HEK293T (cell line): Measurements from ENCODE around the gene SLAMF9.

Experiments
- CTCF ChIA-PET: fragments of 350-600 bp; formaldehyde crosslinking; extraction: SDS; loops from one replicate; lab custom pipeline; 2021; ENCODE audit warnings: antibody characterized with exemption, inconsistent platforms; lab: Yijun Ruan, JAX
- POLR2A ChIA-PET: fragments of 350-600 bp; formaldehyde crosslinking; extraction: SDS; loops from one replicate; lab custom pipeline; 2020; ENCODE audit warnings: antibody characterized with exemption, inconsistent platforms; lab: Yijun Ruan, JAX
- DNase-seq: peaks from one replicate; pipeline ENCODE4 v3.0.0; 2012; ENCODE audit warnings: mixed read lengths; ENCODE audit errors: extremely low spot score
- ARNT ChIP-seq: fragments of 450-650 bp; IDR thresholded peaks from 2 replicates; pipeline ENCODE4 v1.6.1; 2017; ENCODE audit warnings: mild to moderate bottlenecking
- BHLHE40 ChIP-seq: fragments of 450-650 bp; IDR thresholded peaks from 2 replicates; pipeline ENCODE4 v1.6.1; 2016; ENCODE audit warnings: mild to moderate bottlenecking, moderate library complexity, borderline replicate concordance
- CTBP1 ChIP-seq: fragments of 450-650 bp; IDR thresholded peaks from 2 replicates; pipeline ENCODE4 v1.6.1; 2016; ENCODE audit warnings: borderline replicate concordance
- ELF4 ChIP-seq: fragments of 450-650 bp; IDR thresholded peaks from 2 replicates; pipeline ENCODE4 v1.6.1; 2017; ENCODE audit warnings: antibody characterized with exemption
- FOXA1 ChIP-seq: fragments of 450-650 bp; IDR thresholded peaks from 2 replicates; pipeline ENCODE4 v1.6.1; 2016; ENCODE audit warnings: mild to moderate bottlenecking
- FOXK2 ChIP-seq: fragments of 450-650 bp; IDR thresholded peaks from 2 replicates; pipeline ENCODE4 v1.6.1; 2016; ENCODE audit warnings: mild to moderate bottlenecking
- FOXM1 ChIP-seq: fragments of 450-650 bp; IDR thresholded peaks from 2 replicates; pipeline ENCODE4 v1.6.1; 2017; ENCODE audit warnings: mild to moderate bottlenecking, borderline replicate concordance
- HDGF ChIP-seq: fragments of 450-650 bp; IDR thresholded peaks from 2 replicates; pipeline ENCODE4 v1.6.1; 2017; ENCODE audit warnings: antibody characterized with exemption, borderline replicate concordance
- L3MBTL2 ChIP-seq: fragments of 450-650 bp; conservative IDR thresholded peaks from 2 replicates; pipeline ENCODE4 v1.6.1; 2016; ENCODE audit warnings: mild to moderate bottlenecking
- LEF1 ChIP-seq: fragments of 450-650 bp; IDR thresholded peaks from 2 replicates; pipeline ENCODE4 v1.6.1; 2017; ENCODE audit warnings: mild to moderate bottlenecking, borderline replicate concordance
- NFRKB ChIP-seq: fragments of 450-650 bp; IDR thresholded peaks from 2 replicates; pipeline ENCODE4 v1.6.1; 2016; ENCODE audit warnings: mild to moderate bottlenecking, moderate library complexity
- SP1 ChIP-seq: fragments of 450-650 bp; IDR thresholded peaks from 2 replicates; pipeline ENCODE4 v1.6.1; 2017
- SUZ12 ChIP-seq: fragments of 450-650 bp; IDR thresholded peaks from 2 replicates; pipeline ENCODE4 v1.6.1; 2016; ENCODE audit warnings: mild to moderate bottlenecking
- TARDBP ChIP-seq: fragments of 450-650 bp; IDR thresholded peaks from 2 replicates; pipeline ENCODE4 v1.6.1; 2016
- ZNF384 ChIP-seq: fragments of 450-650 bp; IDR thresholded peaks from 2 replicates; pipeline ENCODE4 v1.6.1; 2016
- TF ChIP-seq, protein P1 (sequence below): fragments of 450-650 bp; IDR thresholded peaks from 2 replicates; pipeline ENCODE4 v1.6.1; 2016

The SLAMF9 gene

DNA sequence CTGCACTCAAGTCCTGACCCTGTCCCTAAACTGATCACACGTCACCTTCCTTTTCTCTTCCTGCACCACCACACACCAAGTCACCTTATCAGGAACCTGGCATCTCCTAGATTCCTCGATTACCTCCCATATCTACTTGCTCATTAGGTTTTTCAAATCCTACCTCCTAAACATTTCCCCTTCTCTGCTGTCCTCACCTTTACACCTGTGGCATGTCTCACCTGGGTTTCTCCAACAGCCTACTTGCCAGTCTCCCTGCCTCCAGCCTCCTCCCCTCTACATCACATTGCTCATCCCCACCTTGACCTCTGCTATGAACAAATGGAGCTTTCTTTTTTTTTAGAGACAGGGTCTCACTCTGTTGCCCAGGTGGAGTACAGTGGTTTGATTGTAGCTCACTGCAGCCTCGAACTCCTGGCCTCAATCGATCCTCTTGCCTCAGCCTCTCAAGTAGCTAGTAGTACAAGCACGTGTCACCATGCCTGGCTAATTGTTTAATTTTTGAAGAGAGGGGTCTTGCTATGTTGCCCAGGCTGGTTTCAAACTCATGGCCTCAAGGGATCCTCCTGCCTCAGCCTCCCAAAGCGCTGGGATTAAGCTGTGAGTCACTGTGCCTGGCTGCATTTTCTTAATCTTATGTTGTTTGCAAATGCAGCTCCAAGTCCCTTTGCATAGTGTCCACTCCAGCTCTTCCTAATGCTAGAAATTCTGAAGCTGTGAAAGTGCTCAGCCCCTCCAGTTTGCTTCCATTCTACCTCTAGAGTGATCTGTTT lies 14.9 kb downstream of the SLAMF9 start:
- ChIA-PET POLR2A (interaction anchor here (1.0 to 1.8 kb wide), 2 partner anchors 14 to 92 kb away, joined by 3 to 7 read pairs; partner anchors contain the start of gene TAGLN2), CTCF (interaction anchor here (0.6 to 9.6 kb wide), 4 partner anchors 23 to 140 kb away, joined by 3 to 60 read pairs (median 4); no protein-coding TSS in a partner anchor)
- no peak for TF ChIP-seq SUZ12
- TF ChIP-seq TARDBP = no peak
- TF ChIP-seq ARNT = no peak
- no peak for TF ChIP-seq NFRKB
- no peak for TF ChIP-seq ZNF384
- no peak for TF ChIP-seq FOXA1
- no peak for TF ChIP-seq HDGF
- no peak for TF ChIP-seq CTBP1
- no peak for TF ChIP-seq FOXM1
- TF ChIP-seq, protein P1, sequence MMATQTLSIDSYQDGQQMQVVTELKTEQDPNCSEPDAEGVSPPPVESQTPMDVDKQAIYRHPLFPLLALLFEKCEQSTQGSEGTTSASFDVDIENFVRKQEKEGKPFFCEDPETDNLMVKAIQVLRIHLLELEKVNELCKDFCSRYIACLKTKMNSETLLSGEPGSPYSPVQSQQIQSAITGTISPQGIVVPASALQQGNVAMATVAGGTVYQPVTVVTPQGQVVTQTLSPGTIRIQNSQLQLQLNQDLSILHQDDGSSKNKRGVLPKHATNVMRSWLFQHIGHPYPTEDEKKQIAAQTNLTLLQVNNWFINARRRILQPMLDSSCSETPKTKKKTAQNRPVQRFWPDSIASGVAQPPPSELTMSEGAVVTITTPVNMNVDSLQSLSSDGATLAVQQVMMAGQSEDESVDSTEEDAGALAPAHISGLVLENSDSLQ = no peak
- TF ChIP-seq FOXK2 = no peak
- TF ChIP-seq BHLHE40 = no peak
- no peak for TF ChIP-seq L3MBTL2
- TF ChIP-seq ELF4 = no peak
- TF ChIP-seq SP1 = no peak
- DNase-seq = no peak

DNA sequence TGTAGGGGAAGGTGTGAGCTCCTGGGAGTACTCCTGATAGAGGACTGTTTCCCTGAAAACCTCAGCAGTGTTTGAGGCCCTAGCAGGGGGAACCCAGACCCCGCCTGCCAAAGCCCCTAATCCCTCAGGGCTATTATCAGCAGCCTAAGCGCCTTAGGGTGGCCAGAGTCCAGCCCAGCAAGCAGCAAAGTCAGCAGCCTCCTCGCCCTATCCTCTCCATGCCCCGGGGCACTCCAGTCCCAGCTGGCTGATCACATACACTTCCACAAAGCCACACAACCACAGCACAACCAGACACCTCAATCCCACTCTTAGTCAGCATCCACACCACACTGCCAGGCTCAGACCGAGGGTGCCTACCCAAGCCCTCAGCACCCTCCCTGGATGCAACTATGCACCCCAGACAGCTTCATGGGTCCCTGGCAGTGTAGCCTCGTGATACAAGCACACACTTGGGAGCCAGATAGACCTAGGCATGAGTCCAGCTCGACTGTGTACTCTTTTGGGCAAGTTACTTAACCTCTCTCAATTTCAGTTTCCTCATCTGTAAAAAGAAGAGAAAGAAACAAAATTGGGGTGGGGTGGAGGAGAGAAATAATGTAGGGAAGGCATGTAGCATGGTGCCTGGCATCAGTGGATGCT lies 15.7 kb downstream of the SLAMF9 start:
- DNase-seq = no peak
- no peak for TF ChIP-seq SUZ12
- no peak for TF ChIP-seq FOXA1
- no peak for TF ChIP-seq CTBP1
- no peak for TF ChIP-seq SP1
- TF ChIP-seq NFRKB = no peak
- ChIA-PET POLR2A (interaction anchor here (1.0 to 1.8 kb wide), 2 partner anchors 13 to 92 kb away, joined by 3 to 7 read pairs; partner anchors contain the start of gene TAGLN2), CTCF (interaction anchor here (0.6 to 9.6 kb wide), 4 partner anchors 44 to 139 kb away, joined by 3 to 60 read pairs (median 4); no protein-coding TSS in a partner anchor)

DNA sequence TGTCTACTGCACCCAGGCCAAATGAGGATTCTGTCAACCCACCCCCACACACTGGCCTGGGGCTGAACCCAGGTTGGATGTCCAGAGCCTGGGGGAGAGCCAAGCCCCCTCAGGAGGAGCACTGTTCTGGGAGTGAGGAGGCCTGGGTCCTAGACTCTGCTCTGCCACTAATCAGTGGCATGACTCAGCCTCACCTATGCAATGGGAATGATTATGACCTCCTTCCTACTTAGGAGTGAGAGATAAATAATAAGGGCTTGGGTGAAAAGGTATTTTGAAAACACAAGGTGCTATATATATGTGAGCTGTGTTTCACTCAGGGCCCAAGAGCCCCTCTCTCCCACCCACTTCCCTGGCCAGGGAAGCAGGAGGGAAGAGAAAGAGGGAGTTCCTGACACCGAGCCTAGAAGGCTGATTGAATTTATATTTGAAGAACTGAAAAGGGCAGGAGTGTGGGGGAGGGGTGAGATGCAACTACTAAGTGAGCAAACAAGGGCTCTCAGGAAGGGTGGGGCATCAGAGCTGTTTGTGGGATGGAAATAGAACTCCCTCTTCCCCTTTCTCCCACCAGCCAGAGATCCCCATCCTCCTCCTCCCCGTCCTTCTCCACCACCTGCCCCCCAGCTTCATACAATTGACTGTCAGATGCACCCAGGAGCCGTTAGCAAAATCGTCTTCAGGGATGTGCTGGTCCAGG lies 16.8 kb downstream of the SLAMF9 start:
- ChIA-PET CTCF (interaction anchor here (9.6 kb wide), 1 partner anchor 69 kb away, joined by 60 read pairs; no protein-coding TSS in a partner anchor), POLR2A (no interaction called here)
- DNase-seq = no peak
- no peak for TF ChIP-seq SUZ12
- no peak for TF ChIP-seq ARNT
- TF ChIP-seq TARDBP = no peak
- no peak for TF ChIP-seq SP1
- TF ChIP-seq CTBP1 = no peak
- TF ChIP-seq LEF1 = no peak
- no peak for TF ChIP-seq HDGF
- no peak for TF ChIP-seq L3MBTL2
- no peak for TF ChIP-seq ZNF384
- no peak for TF ChIP-seq FOXA1
- TF ChIP-seq ELF4 = no peak
- TF ChIP-seq, protein P1 = no peak
- no peak for TF ChIP-seq FOXK2
- no peak for TF ChIP-seq NFRKB
- TF ChIP-seq BHLHE40 = no peak
- no peak for TF ChIP-seq FOXM1

DNA sequence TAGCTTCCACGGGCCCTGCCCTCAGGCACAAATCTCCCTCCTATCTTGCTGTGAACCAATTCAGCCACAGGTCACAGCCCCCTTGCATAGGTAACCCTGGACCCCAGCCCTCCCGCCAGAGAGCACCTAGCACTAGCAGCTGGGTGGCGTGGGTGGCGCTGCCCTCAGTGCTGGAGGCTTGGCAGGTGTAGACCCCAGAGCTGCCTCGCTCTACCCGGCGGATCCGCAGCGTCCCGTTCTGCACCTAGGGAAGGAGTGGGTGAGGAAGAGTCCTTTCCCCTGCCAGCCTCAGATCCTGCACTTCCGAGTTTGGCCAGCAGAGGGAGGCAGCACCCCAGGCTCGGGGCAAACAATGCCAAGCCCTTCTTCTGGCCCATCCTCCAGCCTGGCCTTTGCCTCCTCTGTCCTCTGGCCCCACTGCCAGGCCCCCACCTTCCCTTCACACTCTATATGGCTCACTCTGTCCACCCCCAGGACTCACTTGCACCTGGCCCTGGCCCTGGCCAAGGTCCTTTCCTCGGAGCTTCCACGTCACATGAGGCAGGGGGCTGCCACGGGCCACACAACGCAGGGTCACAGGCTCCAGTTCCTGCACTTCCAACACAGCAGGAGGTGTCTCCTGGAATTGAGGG lies 17.6 kb downstream of the SLAMF9 start:
- CTCF ChIA-PET = interaction anchor here (1.1 to 9.6 kb wide), 2 partner anchors 70 to 83 kb away, joined by 3 to 60 read pairs; no protein-coding TSS in a partner anchor
- POLR2A ChIA-PET = no interaction called here

More for the DNA sequence above, 17.6 kb downstream of the SLAMF9 start:
- TF ChIP-seq HDGF = no peak
- no peak for TF ChIP-seq LEF1
- TF ChIP-seq ARNT = no peak
- TF ChIP-seq ELF4 = no peak
- TF ChIP-seq TARDBP = no peak
- TF ChIP-seq BHLHE40 = no peak
- TF ChIP-seq ZNF384 = no peak
- TF ChIP-seq SP1 = no peak
- no peak for TF ChIP-seq NFRKB
- no peak for TF ChIP-seq FOXK2
- no peak for TF ChIP-seq FOXM1
- no peak for TF ChIP-seq CTBP1
- no peak for TF ChIP-seq SUZ12
- TF ChIP-seq, protein P1 = no peak
- no peak for TF ChIP-seq L3MBTL2
- DNase-seq = peak; percentile 89
